Stimulated activated CD8-positive, alpha-beta memory T cell treated with anti-CD3 and anti-CD28 coated beads, Interleukin-15, amount 100 ng/mL, for 4 hours (primary cell): ENCODE measurements around the gene CD248.
"Not testable (repeated sequence)": the region's sequence is repeated elsewhere in the genome, so short reads cannot be mapped to it uniquely, and the experiment has no call there.

Source experiments
- DNase-seq, 2 donors: peaks; one replicate each; pipeline ENCODE4 v3.0.0-alpha.2; 2020; ENCODE audit warnings: low read depth in 2 of 2

The CD248 gene

DNA sequence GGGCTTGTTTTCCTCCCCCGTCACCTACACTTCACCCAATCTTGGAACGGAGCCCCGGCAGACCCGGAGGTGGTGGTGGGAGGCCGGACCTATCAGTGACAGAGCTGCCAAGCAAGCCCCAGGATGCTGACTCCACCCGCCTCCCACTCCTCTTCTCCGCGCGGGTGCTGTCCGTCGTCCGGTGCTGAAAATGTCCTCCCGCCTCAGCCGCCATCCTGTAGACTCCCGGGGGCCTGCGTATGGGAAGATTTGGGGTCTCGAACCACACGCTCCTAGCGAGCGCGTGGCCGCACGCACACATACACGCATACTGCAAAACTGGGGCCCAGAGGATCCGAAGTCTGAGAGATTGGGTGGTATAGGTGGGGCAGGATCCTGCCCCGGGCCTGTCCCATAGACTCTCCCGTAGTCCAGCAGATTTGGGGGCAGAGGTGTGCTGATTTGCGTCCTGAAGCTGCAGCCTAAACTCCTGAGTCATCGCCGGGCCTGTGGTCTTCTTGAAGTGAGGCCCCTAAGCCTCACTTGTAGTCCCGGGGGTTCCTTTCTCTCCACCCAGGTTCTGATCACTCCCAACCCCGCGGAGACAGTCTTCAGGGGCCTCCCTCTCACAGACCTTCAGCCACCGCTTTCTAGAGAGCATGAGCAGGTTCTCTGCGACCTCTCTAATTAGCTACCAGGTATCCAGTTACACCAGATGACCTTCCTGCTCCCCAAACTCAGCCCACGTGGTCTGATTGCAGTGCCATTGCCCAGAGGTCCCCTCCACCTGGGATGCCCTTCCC, 27.1 kb downstream of the CD248 start:
- peak; percentile 62 to 65 for DNase-seq

GRCh38 chr11:66288671-66289547, 27.9 kb downstream of the CD248 start, which contains the start of gene YIF1A:
Gene YIF1A (minus strand): TSS chr11:66289143. CDS start chr11:66288985, 158 bp downstream.
- peak; percentile 94 to 98 for DNase-seq

DNA sequence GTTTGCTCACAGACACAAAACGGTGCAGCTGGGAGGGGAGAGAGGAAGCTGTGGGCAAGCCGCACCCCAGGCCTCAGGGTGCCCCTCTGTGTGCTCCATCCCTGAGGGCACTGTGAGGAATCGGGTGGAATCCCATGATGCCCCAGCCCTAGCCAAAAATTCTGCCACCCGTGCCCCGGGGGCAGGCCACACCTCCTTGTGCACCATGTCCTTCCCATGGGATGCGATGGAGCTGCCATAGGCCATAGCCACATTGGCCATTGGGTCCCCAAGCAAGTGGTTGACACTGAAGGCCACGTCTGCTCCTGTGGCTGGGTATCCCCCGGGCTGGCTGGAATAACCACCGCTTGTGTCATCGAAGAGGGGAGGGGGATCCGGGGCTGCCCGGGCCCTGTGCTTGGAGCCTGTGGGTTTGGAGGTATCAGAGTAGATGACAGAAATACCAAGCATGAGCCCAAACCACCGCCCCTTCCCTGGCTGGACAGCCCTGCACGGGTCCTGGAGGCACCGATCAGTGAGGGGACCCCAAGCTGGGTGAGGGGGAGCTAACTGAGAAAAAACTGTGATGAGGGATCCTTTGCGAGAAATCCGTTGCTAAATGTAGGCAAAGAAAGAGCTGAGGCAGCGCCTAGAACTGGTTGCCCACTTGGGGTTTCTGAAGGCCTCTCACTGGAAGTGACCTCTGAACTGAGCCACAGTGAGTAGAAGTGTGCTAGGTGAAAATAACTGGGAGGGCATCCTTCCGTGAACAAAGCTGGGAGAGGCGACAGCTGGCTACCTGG, 28.8 kb downstream of the CD248 start:
- no peak for DNase-seq

GRCh38 chr11:66287211-66287888, 29.5 kb downstream of the CD248 start:
- no peak for DNase-seq

GRCh38 chr11:66286699-66287098, 30.1 kb downstream of the CD248 start:
- DNase-seq: no peak

DNA sequence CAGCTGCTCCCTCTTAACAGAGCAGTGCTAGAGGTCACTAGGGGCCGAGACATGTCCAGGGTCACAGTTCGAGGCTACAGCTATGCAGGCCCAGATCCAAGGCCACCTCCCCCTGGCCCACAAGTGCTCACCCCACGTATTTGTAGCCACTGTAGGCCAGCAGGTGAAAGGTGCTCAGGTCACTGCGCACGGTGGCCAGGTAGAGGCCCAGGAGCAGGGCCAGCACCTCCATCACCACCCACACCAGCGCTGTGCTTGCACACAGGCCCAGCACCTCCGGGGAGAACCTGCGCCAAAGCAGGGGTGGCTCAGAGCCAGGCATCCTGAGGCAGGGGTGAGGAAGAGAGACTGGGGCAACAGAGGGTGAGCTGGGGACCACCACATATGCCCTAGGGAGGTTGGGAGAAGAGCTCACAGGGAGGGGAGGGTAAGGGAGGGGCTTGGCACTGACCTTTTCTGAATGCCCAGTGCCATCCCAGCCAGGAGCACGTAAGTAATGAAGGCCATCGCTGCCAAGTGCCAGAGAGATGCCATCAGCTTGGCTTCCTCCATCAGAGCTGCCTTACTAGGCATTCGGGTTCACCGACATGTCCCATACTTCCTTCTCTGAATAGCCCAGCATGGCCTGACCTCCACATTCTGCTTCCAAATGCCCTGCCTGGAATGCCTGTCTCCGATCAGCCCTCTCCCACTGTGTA, 31.4 kb downstream of the CD248 start:
- no peak for DNase-seq

DNA sequence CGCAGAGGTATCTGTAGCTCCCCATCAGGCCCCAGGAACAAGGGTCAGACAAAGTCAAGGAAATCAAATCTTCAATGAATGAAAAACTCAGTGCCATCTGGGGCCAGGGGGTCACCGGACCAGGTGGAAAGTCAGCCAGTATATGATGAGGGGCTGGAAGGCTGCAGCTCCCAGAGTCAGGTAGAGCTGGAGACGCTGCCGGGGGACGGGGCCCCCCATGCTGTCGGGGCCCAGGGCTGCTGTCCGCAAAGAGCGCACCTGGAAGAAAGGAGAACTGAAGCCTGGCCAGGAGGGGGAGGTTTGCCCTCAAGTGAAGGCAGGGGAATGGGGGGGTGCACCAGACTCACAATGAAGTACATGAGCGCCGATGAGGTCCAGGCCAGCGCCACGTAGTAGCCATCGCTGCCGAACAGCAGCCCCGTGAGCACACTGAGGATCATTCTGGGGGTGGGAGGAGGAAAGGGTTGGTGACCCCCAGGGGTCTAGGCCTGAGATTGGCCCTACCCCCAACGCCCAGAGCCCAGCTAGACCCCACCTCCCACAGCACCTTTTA, 32.2 kb downstream of the CD248 start:
- DNase-seq: no peak

- DNase-seq: no peak
These were observed 33.3 kb downstream of the CD248 start for GRCh38 chr11:66283461-66284105.

GRCh38 chr11:66282468-66283455, 34.1 kb downstream of the CD248 start:
- peak; percentile 91 to 95 for DNase-seq

DNA sequence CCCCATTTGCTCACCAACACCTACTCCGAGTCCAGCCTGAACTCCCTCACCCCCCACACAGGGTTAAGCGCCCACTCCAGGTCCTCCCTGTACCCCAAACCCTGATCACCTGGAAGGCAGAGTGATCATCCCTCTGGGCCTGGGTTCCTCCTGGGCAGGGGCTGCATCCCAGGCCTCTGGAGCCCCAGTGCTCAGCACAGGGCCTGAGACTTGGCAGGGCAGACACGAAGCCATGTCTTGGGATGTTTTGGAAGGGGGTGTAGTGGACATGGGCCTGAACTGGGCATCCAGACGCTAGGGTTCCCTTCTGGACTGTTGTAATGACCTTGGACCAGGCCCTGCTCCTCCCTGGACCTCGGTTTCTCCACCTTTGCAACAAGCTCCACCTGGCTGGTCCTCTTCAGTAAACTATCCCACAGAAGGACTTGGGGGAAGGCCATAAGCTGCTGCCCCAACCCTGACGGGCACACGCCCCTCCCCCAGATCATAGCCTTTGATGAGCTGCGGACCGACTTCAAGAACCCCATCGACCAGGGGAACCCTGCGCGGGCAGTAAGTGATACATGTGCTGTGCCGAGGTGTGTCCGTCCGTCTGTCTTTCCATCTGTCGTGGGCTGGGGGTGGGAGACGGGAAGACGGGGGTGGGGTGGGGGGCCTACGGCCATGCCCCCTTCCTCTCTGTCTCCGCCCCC, 34.9 kb downstream of the CD248 start:
- DNase-seq: no peak

- DNase-seq: no peak
These were observed 35.8 kb downstream of the CD248 start for GRCh38 chr11:66281001-66281400.

DNA sequence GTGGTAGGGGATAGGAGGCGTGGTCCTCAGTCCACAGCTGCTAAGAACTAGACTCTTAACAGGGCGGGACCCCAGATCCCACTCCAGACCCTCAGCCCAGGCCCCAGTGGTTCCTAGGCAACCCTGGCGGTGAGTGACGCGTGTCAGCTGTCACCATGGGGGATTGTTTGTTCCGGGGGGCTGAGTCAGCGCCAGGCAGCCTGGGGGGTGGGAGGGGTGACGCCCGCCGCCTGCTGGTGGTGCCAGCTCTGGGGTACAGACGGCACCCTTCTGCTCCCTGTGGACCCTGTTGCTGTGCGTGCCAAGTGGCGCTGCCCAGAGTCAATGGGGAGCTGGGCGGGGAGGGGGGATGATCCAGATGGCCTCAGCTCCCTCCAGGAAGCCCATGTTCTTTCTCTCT, 36.4 kb downstream of the CD248 start:
- no peak for DNase-seq

- DNase-seq: no peak
These were observed 37.6 kb downstream of the CD248 start for GRCh38 chr11:66279092-66279734.

GRCh38 chr11:66278363-66279091, 38.3 kb downstream of the CD248 start:
- no peak for DNase-seq

DNA sequence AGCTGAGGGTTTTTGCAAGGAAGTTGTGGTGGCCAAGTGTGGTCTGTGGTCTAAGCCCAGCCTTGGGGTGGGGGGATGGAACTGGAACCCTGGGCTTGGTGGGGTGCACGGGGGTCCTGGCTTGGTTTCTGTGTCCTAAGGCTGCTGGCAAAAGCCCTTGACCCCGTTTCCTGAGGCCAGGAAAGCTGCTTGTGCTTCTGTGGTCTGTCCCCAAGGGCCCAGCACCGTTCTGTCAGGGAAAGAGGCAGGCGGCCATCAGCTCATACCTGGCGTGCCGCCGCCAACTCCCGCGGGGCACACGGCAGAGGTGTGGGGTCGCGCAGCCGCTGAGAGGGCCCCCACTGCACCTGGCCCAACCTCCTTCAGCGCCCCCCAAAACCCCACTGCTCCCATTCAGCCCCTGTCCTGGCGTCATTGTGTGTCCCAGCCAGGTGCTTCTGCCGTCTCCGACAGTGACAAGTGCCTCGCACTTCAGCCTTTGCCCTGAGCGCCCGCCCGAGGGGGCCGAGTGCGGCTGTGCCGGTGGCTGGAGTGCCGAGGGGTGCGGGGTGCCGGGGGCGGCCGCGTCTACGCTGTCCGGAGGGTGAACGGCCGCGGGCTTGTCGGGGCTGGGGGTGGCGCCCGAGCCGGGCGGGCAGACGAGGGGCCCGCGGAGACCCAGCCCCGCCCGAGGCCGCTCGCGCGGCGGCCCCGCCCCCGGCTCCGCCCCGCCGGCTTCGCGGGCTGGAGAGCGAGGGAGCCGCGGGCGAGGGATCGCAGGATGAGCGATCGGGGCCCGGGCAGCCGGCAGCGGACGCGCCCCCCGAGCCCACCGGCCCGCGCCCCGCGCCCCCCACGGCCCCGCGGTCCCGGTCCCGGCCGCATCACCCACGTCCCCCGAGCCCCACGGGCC, 39.1 kb downstream of the CD248 start, which contains the start of gene CNIH2:
CNIH2 (plus strand) TSS at position 705 of the 892 bp plus-strand sequence. CDS start 282 bp downstream, outside the sequence.
- no peak for DNase-seq

GRCh38 chr11:66277064-66277463, 39.8 kb downstream of the CD248 start:
- DNase-seq: not testable (repeated sequence)
